ENCODE results near the gene C11orf68. TPM values are rescaled to one million over a fixed set of nuclear protein-coding genes. Genes with fewer than 3 reads are reported as not detected.
A peak's percentile ranks its signal among the peaks of the same experiment; 100 is the strongest.

The C11orf68 gene
- total RNA-seq, 1 experiment from 2014 or later, result 15.7 TPM

- Mint-ChIP-seq H3K4me1 (peaks cover 14 to 35% of the 10 kb centered on the region in 2 experiments), H3K27me3 (ENCODE audit: low read depth) (peaks cover under 1% of the 10 kb centered on the region; the same call in 1 of the 2 replicates)
Measured at GRCh38 chr11:65932558-65932919, 13.7 kb upstream of the C11orf68 start.

More at GRCh38 chr11:65932558-65932919, 13.7 kb upstream of the C11orf68 start:
- Histone ChIP-seq H3K27me3 (ENCODE audit: insufficient read depth, low read length) (no peaks in the 10 kb centered on the region), H3K79me2 (ENCODE audit: insufficient read depth, low read length) (no peaks in the 10 kb centered on the region), H3T11ph (ENCODE audit: low read length) (no peak overlapping the region), H3K9me3 (ENCODE audit: control insufficient read depth, low read depth, low read length) (no peaks in the 10 kb centered on the region), H4K91ac (ENCODE audit: insufficient read length, low read depth, low read length) (no peak overlapping the region), H3K79me1 (ENCODE audit: insufficient read depth, low read depth, low read length, poor library complexity, severe bottlenecking) (no peaks in the 10 kb centered on the region), H3K4me2 (ENCODE audit: insufficient read depth, insufficient read length, low read length) (no peak overlapping the region), H3K23ac (ENCODE audit: insufficient read length, low read depth, low read length) (no peak overlapping the region), H4K8ac (replicated peaks; ENCODE audit: insufficient read length, low read depth, low read length) (no peak overlapping the region), H2BK15ac (ENCODE audit: low read depth, low read length) (no peak overlapping the region), H3K18ac (ENCODE audit: insufficient read length, low read depth, low read length) (no peak overlapping the region), H2BK5ac (ENCODE audit: insufficient read length, low read length) (no peak overlapping the region), H3K27ac (ENCODE audit: insufficient read length, low read depth, low read length) (no peak overlapping the region), H3K4me1 (ENCODE audit: insufficient read depth, low read length) (no peaks in the 10 kb centered on the region), H2BK20ac (ENCODE audit: low read depth, low read length, poor library complexity, severe bottlenecking) (no peak overlapping the region), H4K20me1 (ENCODE audit: control insufficient read depth, insufficient read depth, insufficient read length) (no peaks in the 10 kb centered on the region), H3K23me2 (ENCODE audit: insufficient read length, low read depth, low read length, poor library complexity, severe bottlenecking) (no peaks in the 10 kb centered on the region), H3K14ac (ENCODE audit: insufficient read depth, low read length) (no peak overlapping the region), H2AFZ (ENCODE audit: low read length) (no peak overlapping the region), H3K56ac (ENCODE audit: insufficient read length, low read depth, low read length) (no peak overlapping the region), H2BK120ac (ENCODE audit: low read depth, low read length, poor library complexity, severe bottlenecking) (no peak overlapping the region), H3K9ac (ENCODE audit: extremely low read depth, insufficient read length, low read length) (no peak overlapping the region), H4K5ac (ENCODE audit: insufficient read length, low read depth, low read length) (no peak overlapping the region), H2BK12ac (ENCODE audit: insufficient read length, low read depth, low read length) (no peak overlapping the region), H3K4ac (ENCODE audit: low read depth, low read length) (no peak overlapping the region), H2AK5ac (ENCODE audit: insufficient read length, low read length) (no peak overlapping the region)
- H3K36me3 Mint-ChIP-seq (ENCODE audit: insufficient read depth in 1 of 3, low read depth in 3 of 3), result no peaks in the 10 kb centered on the region
- WGBS (ENCODE audit: extremely low coverage, insufficient read length, low lambda C conversion rate), result no CpG with 5 or more reads among the region's 9 CpGs
- TF ChIP-seq CTCF (conservative IDR thresholded peaks at IDR 0.05), result peak; percentile 52
- DNase-seq, result peak; percentile 61
- peak overlapping the region in 1 of 2 experiments; percentile 20; a peak in 1 of 5 replicates for H3K4me3 Mint-ChIP-seq
- H3K9me3 Mint-ChIP-seq, result no peaks in the 10 kb centered on the region
- 0 out of 7 replicates have a peak overlapping the region, but pooled peaks of 1 of the 3 experiments have one; percentile 24 for H3K27ac Mint-ChIP-seq
